Erythroblast (primary cell): Measurements from ENCODE around the gene TMOD1.
"Not testable (repeated sequence)": the region's sequence is repeated elsewhere in the genome, so short reads cannot be mapped to it uniquely, and the experiment has no call there.

Experiments used
- DNase-seq, 2 experiments: peaks; one replicate each; lab custom pipeline; 2025; lab: John Stamatoyannopoulos, UW
- GATA1 ChIP-seq: IDR thresholded peaks from 2 replicates; pipeline ENCODE4 v1.6.1; 2011; ENCODE audit warnings: low read depth, mild to moderate bottlenecking, control low read depth, low read length, moderate library complexity
- POLR2A ChIP-seq: IDR thresholded peaks from 2 replicates; pipeline ENCODE4 v1.6.1; 2011; ENCODE audit warnings: mild to moderate bottlenecking, low read length

The TMOD1 gene

DNA sequence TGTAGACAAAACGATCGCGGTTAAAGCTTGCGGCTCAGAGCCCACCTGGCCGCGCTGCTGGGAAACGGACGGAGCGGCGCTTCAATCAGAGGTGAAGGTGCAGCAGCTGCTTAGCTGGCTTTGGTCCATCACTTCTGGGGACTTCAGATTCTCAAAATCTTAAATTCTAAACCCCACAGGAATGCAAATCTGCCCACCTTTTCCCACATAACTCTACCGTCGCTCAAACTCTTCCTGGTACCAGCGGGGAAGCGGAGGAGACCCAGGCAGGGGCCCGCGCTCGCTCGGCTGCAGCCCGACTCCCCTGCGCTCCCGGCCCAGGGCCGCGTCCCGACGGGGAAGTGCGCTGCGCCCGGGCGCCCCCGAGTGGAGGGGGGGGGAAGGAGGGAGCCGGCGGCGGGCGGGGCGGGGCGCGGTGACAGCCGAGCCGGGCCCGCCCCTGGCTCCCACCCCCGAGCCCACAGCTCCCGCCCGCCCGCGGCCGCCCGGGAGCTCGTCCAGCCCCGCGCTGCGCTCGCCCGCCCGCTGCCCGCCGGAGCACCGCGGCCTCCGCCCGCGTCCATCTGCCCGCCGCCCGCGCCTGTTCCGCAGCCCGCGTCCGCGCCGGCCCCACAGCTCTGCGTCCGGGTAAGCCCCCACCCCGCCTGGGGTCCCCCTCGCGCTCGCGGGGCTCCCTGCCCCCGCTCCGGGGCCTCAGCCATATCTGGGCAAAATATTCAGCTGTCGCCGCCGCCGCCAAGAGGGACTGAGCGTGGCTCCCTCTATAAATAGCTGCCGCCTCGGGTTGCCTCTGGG, at the start of gene TMOD1:
Gene TMOD1, plus strand, starts transcription at position 490 of the 795 bp plus-strand sequence. CDS start 22,523 bp downstream, outside the sequence.
- TF ChIP-seq GATA1 (no peak), POLR2A (no peak)
- DNase-seq = peak; percentile 82 to 92

DNA sequence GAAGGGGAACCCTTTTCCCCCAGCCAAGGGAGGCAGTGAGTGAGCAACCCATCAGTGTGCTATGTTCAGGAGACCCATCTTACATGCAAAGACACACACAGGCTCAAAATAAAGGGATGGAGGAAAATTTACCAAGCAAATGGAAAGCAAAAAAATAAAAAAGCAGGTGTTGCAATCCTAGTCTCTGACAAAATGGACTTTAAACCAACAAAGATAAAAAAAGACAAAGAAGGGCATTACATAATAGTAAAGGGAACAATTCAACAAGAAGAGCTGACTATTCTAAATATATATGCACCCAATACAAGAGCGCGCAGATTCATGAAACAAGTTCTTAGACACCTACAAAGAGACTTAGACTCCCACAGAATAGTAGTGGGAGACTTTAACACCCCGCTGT, 47.9 kb upstream of the TMOD1 start:
- DNase-seq = not testable (repeated sequence)

DNA sequence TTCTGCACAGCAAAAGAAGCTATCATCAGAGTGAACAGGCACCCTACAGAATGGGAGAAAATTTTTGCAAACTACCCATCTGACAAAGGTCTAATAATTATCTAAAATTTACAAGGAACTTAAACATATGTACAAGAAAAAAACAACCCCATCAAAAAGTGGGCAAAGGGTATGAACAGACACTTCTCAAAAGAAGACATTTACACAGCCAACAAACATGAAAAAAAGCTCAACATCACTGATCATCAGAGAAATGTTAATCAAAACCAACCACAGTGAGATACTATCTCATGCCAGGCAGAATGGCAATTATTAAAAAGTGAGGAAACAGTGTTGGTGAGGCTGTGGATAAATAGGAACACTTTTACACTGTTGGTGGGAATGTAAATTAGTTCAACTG, 44.6 kb upstream of the TMOD1 start:
- DNase-seq = not testable (repeated sequence)

DNA sequence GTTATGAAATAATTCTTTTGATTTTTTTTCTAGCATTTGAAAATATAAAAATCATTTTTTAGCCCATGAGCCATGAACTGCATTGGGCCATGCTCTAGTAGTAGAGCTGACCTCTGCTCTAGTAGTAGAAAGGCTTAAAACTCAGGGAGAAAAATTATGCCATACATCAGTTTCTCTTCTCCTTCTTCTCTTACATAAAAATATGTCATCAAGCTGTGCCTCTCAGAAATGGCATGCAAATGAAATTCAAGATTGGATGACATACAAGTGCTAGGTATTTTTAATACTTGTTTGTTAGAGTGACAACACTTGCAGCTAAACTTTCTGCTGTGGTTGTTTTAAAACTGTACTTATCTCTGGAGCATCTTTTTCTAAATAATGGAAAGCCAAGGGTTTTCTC, 42.1 kb upstream of the TMOD1 start:
- no peak for TF ChIP-seq POLR2A
- TF ChIP-seq GATA1 = no peak
- no peak for DNase-seq

DNA sequence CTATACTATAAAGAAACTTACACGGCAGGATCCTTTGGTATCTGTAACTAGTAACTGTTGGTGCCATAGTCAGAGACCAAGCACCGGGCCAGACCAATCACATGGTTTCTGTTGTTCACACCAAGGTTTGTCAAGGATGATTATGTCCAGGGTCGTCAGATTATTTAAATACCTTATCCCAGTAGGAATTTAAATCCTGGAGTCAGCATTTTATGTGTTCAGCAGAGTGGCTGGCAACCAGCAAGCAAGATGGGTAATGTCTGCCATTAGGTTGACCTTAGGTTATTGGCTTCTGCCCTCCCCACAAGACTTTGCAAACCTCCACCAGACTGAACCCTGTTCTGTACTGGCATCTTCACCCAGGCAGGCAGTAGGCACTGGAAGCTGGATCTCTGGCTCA, 39.3 kb upstream of the TMOD1 start:
- TF ChIP-seq GATA1 = no peak
- TF ChIP-seq POLR2A = no peak
- no peak for DNase-seq

DNA sequence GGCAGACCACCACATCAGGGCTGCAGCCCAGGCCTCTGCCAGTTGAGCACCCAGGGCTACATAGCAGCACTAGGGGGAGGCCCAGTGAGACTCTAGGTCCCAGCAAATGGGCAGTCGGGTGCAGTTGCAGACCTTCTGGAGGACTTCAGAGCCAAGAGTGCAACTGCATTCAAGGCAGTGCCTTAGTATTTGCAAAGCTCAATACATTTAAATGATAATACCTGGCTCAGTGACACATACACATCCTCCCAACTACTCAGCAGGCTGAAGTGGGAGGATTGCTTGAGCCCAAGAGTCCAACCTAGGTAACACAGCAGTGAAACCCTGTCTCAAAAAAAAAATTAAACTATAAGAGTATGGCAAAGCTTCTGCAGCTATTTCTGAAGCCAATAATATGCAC, 38.6 kb upstream of the TMOD1 start:
- TF ChIP-seq POLR2A = no peak
- no peak for TF ChIP-seq GATA1
- DNase-seq = no peak

DNA sequence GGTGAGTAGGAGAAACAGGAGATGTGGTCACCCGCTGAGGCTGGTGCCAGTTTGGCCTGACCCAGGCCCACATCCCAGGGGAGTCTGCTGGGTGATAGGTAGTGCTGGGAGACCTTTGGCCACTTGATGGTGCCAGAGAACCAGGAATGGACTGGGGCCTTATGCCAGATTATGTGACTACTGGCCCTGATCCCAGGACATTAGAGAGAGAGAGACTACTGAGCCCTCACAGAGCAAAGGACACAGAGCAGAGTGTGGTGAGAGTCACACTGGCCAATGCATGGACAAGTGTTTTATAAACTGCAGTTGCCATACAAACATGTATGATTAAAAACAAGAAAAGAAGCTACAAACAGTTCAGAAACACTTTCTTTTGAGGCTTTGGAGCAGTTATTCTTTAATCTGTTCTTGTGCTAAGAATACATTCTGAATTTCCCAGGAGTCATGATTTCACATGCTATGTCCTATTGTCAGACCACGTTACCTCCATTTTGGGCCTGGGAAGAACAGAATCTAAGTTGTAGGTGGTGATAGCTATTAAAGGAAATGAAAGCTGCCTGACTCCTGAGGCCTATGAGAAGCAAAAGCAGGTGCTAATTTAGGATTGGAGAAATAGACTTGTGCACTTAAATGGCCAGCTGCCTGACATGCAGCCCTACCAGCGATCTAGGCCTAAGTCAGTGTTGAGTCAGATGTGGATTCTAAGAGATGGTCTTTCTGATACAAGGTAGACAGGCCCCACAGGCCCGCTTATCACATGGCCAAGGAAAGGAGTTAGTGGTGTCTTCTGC, 32.6 kb upstream of the TMOD1 start:
- TF ChIP-seq GATA1 = no peak
- TF ChIP-seq POLR2A = no peak
- peak; percentile 77 to 87 for DNase-seq

DNA sequence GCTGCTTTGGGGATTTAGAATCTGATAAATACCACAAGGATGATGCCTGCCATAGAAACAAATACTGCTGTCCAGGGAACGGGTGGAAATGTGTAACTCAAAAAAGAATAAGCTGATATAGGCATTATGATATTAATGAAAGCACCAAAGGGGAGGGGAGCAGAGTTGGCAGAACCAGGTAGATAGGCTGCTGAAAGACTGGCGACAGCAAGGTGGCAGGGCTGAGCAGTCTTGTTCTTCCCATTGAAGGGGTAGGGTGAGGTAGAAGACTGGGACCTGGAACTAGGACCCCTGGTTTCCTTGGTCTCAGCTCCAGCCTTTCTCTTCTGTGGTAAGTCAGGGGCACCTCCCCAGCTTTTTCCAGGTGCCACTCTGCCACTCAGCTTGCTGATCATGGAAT, 31.4 kb upstream of the TMOD1 start:
- no peak for TF ChIP-seq POLR2A
- TF ChIP-seq GATA1 = no peak
- peak; percentile 9 to 28 for DNase-seq

DNA sequence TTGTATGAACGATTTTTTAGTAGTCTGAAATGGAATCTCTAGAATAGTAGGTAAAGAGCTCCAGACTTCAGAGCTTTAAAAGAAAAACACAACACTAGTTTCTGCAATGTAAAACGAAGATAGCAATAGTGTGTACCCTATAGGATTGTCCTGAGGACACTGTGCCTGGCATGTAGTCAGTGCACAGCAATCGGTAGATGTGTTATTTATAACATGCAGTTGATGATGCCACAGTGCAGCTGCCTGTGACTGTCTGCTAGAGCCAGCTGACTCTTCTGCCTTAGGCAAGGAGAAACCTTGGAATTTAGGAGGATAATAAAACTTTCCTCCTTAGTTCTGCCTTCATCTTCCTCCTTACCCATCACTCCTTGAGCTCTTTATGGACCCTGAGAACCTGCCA, 27.7 kb upstream of the TMOD1 start:
- no peak for DNase-seq
- no peak for TF ChIP-seq GATA1

DNA sequence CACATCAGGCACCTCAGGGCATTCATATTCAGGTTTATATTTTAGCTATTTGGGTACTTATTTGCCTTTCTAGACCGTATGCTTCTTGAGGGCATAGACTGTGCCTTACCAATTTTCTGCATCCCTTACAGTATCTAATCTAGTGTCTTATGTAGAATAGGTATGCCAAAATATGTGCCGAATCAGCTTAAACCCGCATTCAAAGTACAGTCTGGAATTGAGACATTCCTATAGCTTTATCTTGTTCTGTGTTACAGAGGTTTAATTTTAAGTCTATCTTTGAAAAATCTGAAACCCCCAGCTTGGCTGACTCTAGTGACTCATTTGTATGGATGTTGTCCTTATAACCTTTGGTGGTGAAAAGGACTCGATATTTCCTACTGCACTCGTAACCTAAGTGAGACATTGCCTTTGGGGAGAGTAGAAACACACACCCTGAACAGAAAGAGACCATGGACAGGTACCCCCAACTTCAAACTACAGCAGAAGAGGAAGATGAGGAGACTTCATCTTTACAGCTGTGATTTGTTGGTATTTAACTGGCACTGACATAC, 27.0 kb upstream of the TMOD1 start:
- DNase-seq = no peak
- TF ChIP-seq GATA1 = no peak
- no peak for TF ChIP-seq POLR2A

DNA sequence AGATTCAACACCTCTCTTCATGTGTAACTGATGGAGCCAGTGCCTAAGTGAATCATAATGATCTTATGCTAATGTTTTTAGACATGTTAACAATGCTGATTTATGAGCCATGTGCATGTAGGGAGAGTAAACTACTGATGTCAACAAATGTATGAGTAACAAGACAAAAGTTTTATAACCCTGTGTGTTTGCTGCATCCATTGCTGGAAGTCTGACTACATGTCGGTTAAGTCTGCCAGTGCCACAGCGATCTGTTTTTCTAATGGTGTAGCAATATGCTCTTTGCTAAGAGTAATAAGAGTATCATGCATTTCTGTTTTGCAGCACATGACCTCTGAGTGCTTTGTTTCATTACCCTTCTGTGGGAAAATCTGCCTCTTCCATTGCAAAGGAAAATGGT, 26.4 kb upstream of the TMOD1 start:
- TF ChIP-seq GATA1 (no peak), POLR2A (no peak)
- no peak for DNase-seq

DNA sequence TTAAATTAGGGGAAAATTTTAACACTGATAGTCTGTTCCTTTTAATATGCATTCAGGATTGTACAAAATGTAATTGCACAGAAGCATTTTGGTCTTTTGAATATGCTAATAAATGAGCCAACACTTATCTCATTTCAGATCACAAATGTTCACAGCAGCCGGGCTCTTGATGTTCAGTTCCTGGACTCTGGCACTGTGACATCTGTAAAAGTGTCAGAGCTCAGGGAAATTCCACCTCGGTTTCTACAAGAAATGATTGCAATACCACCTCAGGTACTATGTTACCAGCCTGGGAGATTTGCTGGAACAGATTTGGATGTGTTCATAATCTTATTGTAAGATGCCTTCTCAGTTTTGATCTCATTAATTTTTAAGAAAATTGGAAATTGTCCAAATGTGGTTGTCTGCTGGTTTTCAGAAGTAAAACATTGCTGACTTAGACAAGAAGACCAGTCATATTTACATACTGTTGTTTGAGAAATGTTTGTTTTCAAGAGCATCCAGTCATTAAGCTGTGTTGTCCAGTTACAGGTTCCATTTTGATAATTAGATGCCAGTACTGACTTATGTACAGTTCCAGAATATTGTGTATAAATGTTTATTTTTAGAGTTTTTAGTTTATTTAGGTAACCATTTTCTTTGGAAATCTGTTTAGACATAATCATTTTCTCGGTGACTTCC, 23.0 kb upstream of the TMOD1 start:
- DNase-seq = no peak
- no peak for TF ChIP-seq GATA1
- TF ChIP-seq POLR2A = no peak

DNA sequence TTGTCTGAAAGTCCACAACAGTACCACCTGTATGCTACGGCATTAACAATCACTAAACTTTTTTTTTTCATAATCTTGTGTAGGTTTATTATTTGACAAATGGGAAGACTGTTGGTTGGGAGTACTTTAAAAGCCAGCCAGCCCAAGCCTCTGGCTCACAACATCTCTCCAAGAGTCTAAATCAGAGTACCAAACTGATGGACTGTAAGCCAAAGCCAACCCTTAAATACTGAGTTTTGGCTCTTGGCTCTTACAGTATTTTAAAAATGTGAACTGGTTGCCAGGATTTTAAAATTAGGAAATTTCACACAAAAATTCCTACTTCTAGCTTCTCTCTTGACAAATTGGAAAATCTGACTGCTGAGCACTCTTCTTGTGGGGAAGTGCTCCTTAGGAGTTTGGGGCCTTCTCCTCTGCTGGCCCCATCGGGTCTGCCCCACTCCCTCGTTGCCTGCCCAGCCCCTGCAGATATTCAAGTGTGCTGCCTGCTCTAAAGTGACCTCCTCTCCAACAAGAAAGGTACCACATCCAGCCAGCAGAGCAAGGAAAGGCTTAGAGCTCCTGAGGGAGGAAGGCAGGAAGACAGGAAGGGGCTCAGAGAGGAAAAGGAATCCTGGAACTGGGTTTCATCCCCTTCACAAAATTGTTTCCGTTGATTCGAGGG, 21.8 kb upstream of the TMOD1 start:
- no peak for DNase-seq
- TF ChIP-seq GATA1 (no peak), POLR2A (no peak)

DNA sequence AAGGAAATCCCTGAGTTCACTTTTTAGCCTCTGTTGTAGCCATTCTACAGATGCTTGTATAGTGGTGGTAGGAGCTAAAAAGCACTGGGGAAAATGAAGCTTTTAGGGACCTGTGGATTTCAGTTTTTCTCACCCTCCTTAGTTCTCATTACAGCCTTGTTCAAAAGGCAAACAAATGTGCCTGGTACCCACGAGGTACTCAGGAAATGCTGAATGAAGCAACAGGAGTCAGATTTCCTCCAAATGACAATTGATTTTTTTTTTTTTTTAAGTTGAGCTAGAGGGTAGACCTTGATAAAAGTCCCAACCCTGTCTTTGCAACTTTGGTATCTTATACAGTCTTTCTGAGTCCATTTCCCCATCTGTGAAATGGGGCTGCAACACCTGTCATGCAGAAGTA, 21.3 kb upstream of the TMOD1 start:
- TF ChIP-seq POLR2A = no peak
- no peak for TF ChIP-seq GATA1
- no peak for DNase-seq
